ENCODE results near the gene SMARCAL1. TPM values are rescaled to one million over a fixed set of nuclear protein-coding genes. Genes with fewer than 3 reads are reported as not detected.
"Not testable (repeated sequence)": the region's sequence is repeated elsewhere in the genome, so short reads cannot be mapped to it uniquely, and the experiment has no call there.

SMARCAL1 gene
- total and polyA plus RNA-seq, 2 experiments from 2014 or later = 18.8 to 19.9 TPM

DNA sequence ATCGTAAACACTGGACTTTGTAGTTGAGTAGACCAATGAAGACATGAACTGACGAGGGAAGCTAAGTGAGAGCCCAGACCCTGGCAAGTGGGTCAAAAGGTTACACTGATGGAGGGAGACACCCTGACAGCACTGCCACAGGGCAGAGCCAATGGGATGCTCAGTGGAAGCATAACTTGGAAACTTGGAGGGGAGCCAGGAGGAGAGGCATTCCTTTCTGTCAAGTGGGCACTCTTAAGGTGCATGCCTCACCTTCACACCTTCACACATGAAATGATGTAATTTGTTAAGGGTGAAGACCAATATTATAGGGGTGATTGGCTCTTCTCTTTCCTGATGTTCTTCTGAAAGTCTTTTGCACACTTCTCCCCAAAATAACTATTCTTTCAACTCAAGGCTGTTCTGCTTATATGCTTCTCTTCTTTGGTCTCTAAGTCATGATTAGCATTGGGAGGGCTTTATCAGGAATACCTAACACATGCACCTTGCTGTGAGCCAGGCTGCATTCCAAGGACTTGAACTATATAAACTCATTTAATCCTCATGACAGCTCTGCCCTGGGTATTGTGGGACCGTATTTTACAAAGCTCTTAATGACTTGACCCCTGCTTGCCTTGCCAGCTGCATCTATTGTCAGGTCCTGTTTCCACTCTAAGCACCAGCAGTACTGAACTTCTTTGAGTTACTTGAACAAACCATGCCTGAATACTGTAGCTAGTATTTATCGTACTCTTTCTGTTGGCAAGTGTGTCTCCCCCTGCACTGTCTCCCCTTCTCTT, 105.4 kb downstream of the SMARCAL1 start:
- Histone ChIP-seq H3K79me2 (no peaks in the 10 kb centered on the region), H3K4me3 (no peak overlapping the region), H3K9me3 (ENCODE audit: low read depth) (no peaks in the 10 kb centered on the region), H3K36me3 (replicated peaks; ENCODE audit: insufficient read depth, low read depth) (no peaks in the 10 kb centered on the region), H3K4me1 (ENCODE audit: insufficient read depth) (no peaks in the 10 kb centered on the region), H2AFZ (no peak overlapping the region), H3K27ac (no peak overlapping the region), H4K20me1 (ENCODE audit: insufficient read depth, poor library complexity, severe bottlenecking) (no peaks in the 10 kb centered on the region), H3K27me3 (no peaks in the 10 kb centered on the region), H3K4me2 (no peak overlapping the region), H3K9me2 (replicated peaks; ENCODE audit: insufficient read depth) (no peaks in the 10 kb centered on the region)
- TF ChIP-seq EZH2 (IDR thresholded peaks at IDR 0.05; ENCODE audit: borderline replicate concordance) (no peak), EZH2phosphoT487 (IDR thresholded peaks at IDR 0.05; ENCODE audit: low read depth, severe bottlenecking, unreplicated experiment) (no peak), CTCF (IDR thresholded peaks at IDR 0.05; ENCODE audit: poor library complexity) (no peak)
- WGBS (ENCODE audit: low lambda C conversion rate, missing lambda C conversion rate) = 60% methylated on average over 4 of the region's 4 CpGs
- DNase-seq (ENCODE audit: low spot score) = no peak

- H2AFZ ChIP-seq; H3K27me3 ChIP-seq; H3K4me3 ChIP-seq; H3K9me2 ChIP-seq (replicated peaks; ENCODE audit: insufficient read depth); H3K4me2 ChIP-seq; H3K27ac ChIP-seq; H3K79me2 ChIP-seq; H3K36me3 ChIP-seq (replicated peaks; ENCODE audit: insufficient read depth, low read depth); H4K20me1 ChIP-seq (ENCODE audit: insufficient read depth, poor library complexity, severe bottlenecking); H3K9me3 ChIP-seq (ENCODE audit: low read depth); H3K4me1 ChIP-seq (ENCODE audit: insufficient read depth); DNase-seq (ENCODE audit: low spot score): not testable (repeated sequence)
- WGBS (ENCODE audit: low lambda C conversion rate, missing lambda C conversion rate) = 90% methylated on average over 9 of the region's 9 CpGs
These were observed 106.4 kb downstream of the SMARCAL1 start for GRCh38 chr2:216518566-216519119.

DNA sequence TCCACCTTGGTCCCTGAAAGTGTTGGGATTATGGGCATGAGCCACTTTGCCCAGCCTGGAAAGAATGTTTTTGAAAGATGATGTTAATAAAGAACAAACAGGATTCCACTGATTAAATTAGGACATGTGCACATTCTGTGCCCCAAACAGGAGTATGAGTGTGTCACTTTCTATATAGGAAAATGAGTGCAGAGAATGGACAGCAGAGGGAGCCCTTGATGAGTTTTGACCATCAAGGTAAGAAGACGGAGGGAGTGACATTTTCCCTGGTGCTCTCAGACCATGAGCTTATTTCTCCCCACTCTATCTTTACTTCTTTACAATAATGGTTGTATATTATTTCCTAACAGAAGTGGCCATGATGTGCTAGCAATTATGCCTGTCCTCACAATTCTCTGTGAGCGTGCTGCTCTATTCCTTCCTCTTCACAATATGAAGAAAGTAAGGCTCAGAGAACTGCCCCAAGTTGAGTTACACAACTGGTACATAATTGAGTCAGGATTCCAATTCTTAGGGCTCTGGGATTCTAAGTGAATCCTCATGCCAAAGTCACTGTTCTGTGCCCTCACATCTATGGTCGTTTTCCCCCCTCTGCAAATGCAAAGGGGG, 107.0 kb downstream of the SMARCAL1 start:
- no peaks in the 10 kb centered on the region for H3K36me3 ChIP-seq (replicated peaks; ENCODE audit: insufficient read depth, low read depth)
- TF ChIP-seq EZH2 (IDR thresholded peaks at IDR 0.05; ENCODE audit: borderline replicate concordance) (no peak), CTCF (IDR thresholded peaks at IDR 0.05; ENCODE audit: poor library complexity) (peak; percentile 81), EZH2phosphoT487 (IDR thresholded peaks at IDR 0.05; ENCODE audit: low read depth, severe bottlenecking, unreplicated experiment) (no peak)
- WGBS (ENCODE audit: low lambda C conversion rate, missing lambda C conversion rate) = 58% methylated on average over 3 of the region's 3 CpGs
- H3K4me1 ChIP-seq (ENCODE audit: insufficient read depth) = no peaks in the 10 kb centered on the region
- H3K4me3 ChIP-seq = no peak overlapping the region
- H3K27me3 ChIP-seq = no peaks in the 10 kb centered on the region
- no peaks in the 10 kb centered on the region for H3K9me3 ChIP-seq (ENCODE audit: low read depth)
- H2AFZ ChIP-seq = no peak overlapping the region
- no peaks in the 10 kb centered on the region for H3K79me2 ChIP-seq
- no peaks in the 10 kb centered on the region for H3K9me2 ChIP-seq (replicated peaks; ENCODE audit: insufficient read depth)
- H3K27ac ChIP-seq = no peak overlapping the region
- DNase-seq (ENCODE audit: low spot score) = peak; percentile 91
- no peaks in the 10 kb centered on the region for H4K20me1 ChIP-seq (ENCODE audit: insufficient read depth, poor library complexity, severe bottlenecking)
- no peak overlapping the region for H3K4me2 ChIP-seq

DNA sequence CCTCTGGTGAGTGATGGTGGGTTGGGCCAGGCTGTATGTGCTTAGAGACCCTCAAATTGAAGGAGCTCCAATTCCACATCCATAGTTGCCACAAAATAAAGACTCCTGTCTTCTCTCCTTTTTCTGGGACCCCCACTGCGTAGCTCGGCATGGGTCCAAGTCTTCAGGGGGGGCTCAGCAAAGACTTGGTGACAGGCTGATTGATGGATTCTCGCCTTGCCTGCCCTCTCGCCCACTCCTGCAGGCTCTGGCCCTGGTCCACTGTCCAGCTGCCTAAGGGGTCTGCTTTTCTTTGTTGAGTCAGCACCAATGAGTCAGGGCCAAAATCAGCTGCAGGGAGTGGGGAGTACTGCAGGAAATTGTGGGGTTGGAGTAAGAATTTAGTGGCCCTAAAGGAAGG, 107.8 kb downstream of the SMARCAL1 start:
- TF ChIP-seq EZH2 (IDR thresholded peaks at IDR 0.05; ENCODE audit: borderline replicate concordance) (no peak), CTCF (IDR thresholded peaks at IDR 0.05; ENCODE audit: poor library complexity) (no peak), EZH2phosphoT487 (IDR thresholded peaks at IDR 0.05; ENCODE audit: low read depth, severe bottlenecking, unreplicated experiment) (no peak)
- 95% methylated on average over 4 of the region's 4 CpGs for WGBS (ENCODE audit: low lambda C conversion rate, missing lambda C conversion rate)
- Histone ChIP-seq H3K36me3 (replicated peaks; ENCODE audit: insufficient read depth, low read depth) (no peaks in the 10 kb centered on the region), H2AFZ (no peak overlapping the region), H3K9me2 (replicated peaks; ENCODE audit: insufficient read depth) (no peaks in the 10 kb centered on the region), H3K4me2 (no peak overlapping the region), H4K20me1 (ENCODE audit: insufficient read depth, poor library complexity, severe bottlenecking) (no peaks in the 10 kb centered on the region), H3K79me2 (no peaks in the 10 kb centered on the region), H3K27ac (no peak overlapping the region), H3K4me3 (no peak overlapping the region), H3K9me3 (ENCODE audit: low read depth) (no peaks in the 10 kb centered on the region), H3K4me1 (ENCODE audit: insufficient read depth) (no peaks in the 10 kb centered on the region), H3K27me3 (no peaks in the 10 kb centered on the region)
- DNase-seq (ENCODE audit: low spot score) = no peak

Data from hepatocyte (in vitro differentiated cells).